ENCODE data around the gene TBCCD1. TPM values are rescaled to one million over a fixed set of nuclear protein-coding genes. Genes with fewer than 3 reads are reported as not detected.

Gene TBCCD1
- total RNA-seq, 2 donors from 2014 or later = 11.9 to 14.0 TPM

- no peak for TF ChIP-seq CTCF (conservative IDR thresholded peaks at IDR 0.05)
- no peaks in the 10 kb centered on the region for H3K4me1 ChIP-seq (ENCODE audit: control insufficient read depth, insufficient read depth, low read length)
- Mint-ChIP-seq H3K27ac (no peak overlapping the region), H3K4me1 (no peaks in the 10 kb centered on the region), H3K9me3 (no peaks in the 10 kb centered on the region), H3K36me3 (ENCODE audit: low read depth) (peaks cover 65% of the 10 kb centered on the region), H3K27me3 (ENCODE audit: insufficient read depth) (no peaks in the 10 kb centered on the region), H3K4me3 (no peak overlapping the region)
- 98 to 100% methylated on average over 1 to 2 of the region's 2 CpGs for WGBS, 2 experiments (ENCODE audit: insufficient coverage in 1 of 2, insufficient read length in 1 of 2)
- no peaks in the 10 kb centered on the region for H3K27me3 ChIP-seq (ENCODE audit: control insufficient read depth, insufficient read depth, low read length, poor library complexity, severe bottlenecking)
- peaks cover 99% of the 10 kb centered on the region for H3K36me3 ChIP-seq (ENCODE audit: control insufficient read depth, insufficient read depth, low read length)
- no peak overlapping the region for H3K27ac ChIP-seq (ENCODE audit: low read depth, low read length)
- H3K4me3 ChIP-seq (ENCODE audit: low read length) = no peak overlapping the region
- H3K9me3 ChIP-seq (ENCODE audit: control insufficient read depth, low read length) = no peaks in the 10 kb centered on the region
- DNase-seq = no peak
- H3K9ac ChIP-seq (ENCODE audit: extremely low read depth, low read length, poor library complexity, severe bottlenecking) = no peak overlapping the region
Measured at GRCh38 chr3:186577521-186577920, 10.4 kb upstream of the TBCCD1 start.

- no peak for TF ChIP-seq CTCF (conservative IDR thresholded peaks at IDR 0.05)
- no peak for DNase-seq
- Histone ChIP-seq H3K9me3 (ENCODE audit: control insufficient read depth, low read length) (no peaks in the 10 kb centered on the region), H3K27me3 (ENCODE audit: control insufficient read depth, insufficient read depth, low read length, poor library complexity, severe bottlenecking) (no peaks in the 10 kb centered on the region), H3K4me3 (ENCODE audit: low read length) (peak overlapping the region; percentile 99), H3K4me1 (ENCODE audit: control insufficient read depth, insufficient read depth, low read length) (no peaks in the 10 kb centered on the region), H3K9ac (ENCODE audit: extremely low read depth, low read length, poor library complexity, severe bottlenecking) (peak overlapping the region; percentile 93), H3K36me3 (ENCODE audit: control insufficient read depth, insufficient read depth, low read length) (peaks cover 49% of the 10 kb centered on the region), H3K27ac (ENCODE audit: low read depth, low read length) (no peak overlapping the region)
- H3K4me1 Mint-ChIP-seq = peaks cover 13% of the 10 kb centered on the region
- H3K27me3 Mint-ChIP-seq (ENCODE audit: insufficient read depth) = no peaks in the 10 kb centered on the region
- peak overlapping the region; percentile 97 for H3K27ac Mint-ChIP-seq
- H3K4me3 Mint-ChIP-seq = peak overlapping the region; percentile 89
- WGBS, 2 experiments (ENCODE audit: insufficient coverage in 1 of 2, insufficient read length in 1 of 2) = 90% methylated on average over 2 of the region's 2 CpGs; no CpG with 5 or more reads in 1 of the 2 experiments
- peaks cover 33% of the 10 kb centered on the region for H3K36me3 Mint-ChIP-seq (ENCODE audit: low read depth)
- no peaks in the 10 kb centered on the region for H3K9me3 Mint-ChIP-seq
Measured at GRCh38 chr3:186571644-186572013, 4.5 kb upstream of the TBCCD1 start.

- WGBS, 2 experiments (ENCODE audit: insufficient coverage in 1 of 2, insufficient read length in 1 of 2) = 15 to 19% methylated on average over 9 to 21 of the region's 21 CpGs
- H3K27me3 ChIP-seq (ENCODE audit: control insufficient read depth, insufficient read depth, low read length, poor library complexity, severe bottlenecking) = no peaks in the 10 kb centered on the region
- H3K27ac ChIP-seq (ENCODE audit: low read depth, low read length) = peak overlapping the region; percentile 79
- TF ChIP-seq CTCF (conservative IDR thresholded peaks at IDR 0.05) = no peak
- DNase-seq = no peak
- Mint-ChIP-seq H3K4me3 (peak overlapping the region; percentile 89), H3K4me1 (peaks cover 16% of the 10 kb centered on the region), H3K36me3 (ENCODE audit: low read depth) (peaks cover 30% of the 10 kb centered on the region), H3K27me3 (ENCODE audit: insufficient read depth) (no peaks in the 10 kb centered on the region), H3K9me3 (no peaks in the 10 kb centered on the region), H3K27ac (peak overlapping the region; percentile 97)
- no peaks in the 10 kb centered on the region for H3K4me1 ChIP-seq (ENCODE audit: control insufficient read depth, insufficient read depth, low read length)
- H3K9me3 ChIP-seq (ENCODE audit: control insufficient read depth, low read length) = no peaks in the 10 kb centered on the region
- H3K9ac ChIP-seq (ENCODE audit: extremely low read depth, low read length, poor library complexity, severe bottlenecking) = peak overlapping the region; percentile 93
- peaks cover 44% of the 10 kb centered on the region for H3K36me3 ChIP-seq (ENCODE audit: control insufficient read depth, insufficient read depth, low read length)
- peak overlapping the region; percentile 99 for H3K4me3 ChIP-seq (ENCODE audit: low read length)
Measured at GRCh38 chr3:186570941-186571643, 4.0 kb upstream of the TBCCD1 start.
